Osteoblast (primary cell): ENCODE measurements around the gene ASTE1. TPM values are rescaled to one million over a fixed set of nuclear protein-coding genes. Genes with fewer than 3 reads are reported as not detected.
"Not testable (repeated sequence)": the region's sequence is repeated elsewhere in the genome, so short reads cannot be mapped to it uniquely, and the experiment has no call there.

Source experiments
- DNase-seq: peaks from one replicate; pipeline ENCODE4 v3.0.0; 2011; ENCODE audit warnings: low spot score, mixed read lengths; ENCODE audit not compliant: insufficient read length; ENCODE audit errors: missing footprints
- H2AFZ ChIP-seq: 2 replicates; pipeline ENCODE4 v1.6.0; 2011; ENCODE audit warnings: mild to moderate bottlenecking, low read length
- H3K27ac ChIP-seq: 2 replicates; pipeline ENCODE4 v1.5.1; 2011; ENCODE audit warnings: mild to moderate bottlenecking, low read depth, low read length, moderate library complexity
- H3K27me3 ChIP-seq: 2 replicates; pipeline ENCODE4 v1.6.0; 2012; ENCODE audit warnings: mild to moderate bottlenecking, control low read depth, inconsistent platforms, low read length, moderate library complexity; ENCODE audit not compliant: insufficient read depth
- H3K36me3 ChIP-seq: 2 replicates; pipeline ENCODE4 v1.5.1; 2011; ENCODE audit warnings: mild to moderate bottlenecking, low read length, control low read depth, moderate library complexity; ENCODE audit not compliant: insufficient read depth
- H3K4me1 ChIP-seq: 2 replicates; pipeline ENCODE4 v1.5.1; 2011; ENCODE audit warnings: mild to moderate bottlenecking, low read length, control low read depth, moderate library complexity; ENCODE audit not compliant: insufficient read depth
- H3K4me2 ChIP-seq: 2 replicates; pipeline ENCODE4 v1.6.0; 2011; ENCODE audit warnings: mild to moderate bottlenecking, low read length; ENCODE audit not compliant: insufficient read depth
- H3K4me3 ChIP-seq: fragments of 200-600 bp; sonication (generic); 3 replicates; pipeline ENCODE4 v1.5.1; 2012; ENCODE audit warnings: mild to moderate bottlenecking, low read length, inconsistent platforms; ENCODE audit not compliant: insufficient read depth
- H3K79me2 ChIP-seq: 2 replicates; pipeline ENCODE4 v1.6.0; 2012; ENCODE audit warnings: mild to moderate bottlenecking, low read length, control low read depth, inconsistent platforms; ENCODE audit not compliant: insufficient read depth
- H3K9me3 ChIP-seq: 2 replicates; pipeline ENCODE4 v1.5.1; 2011; ENCODE audit warnings: low read depth, low read length, control low read depth
- H4K20me1 ChIP-seq: 2 replicates; pipeline ENCODE4 v1.6.0; 2012; ENCODE audit warnings: mild to moderate bottlenecking, low read length, control low read depth; ENCODE audit not compliant: insufficient read depth
- CTCF ChIP-seq: IDR thresholded peaks from 2 replicates; pipeline ENCODE4 v1.5.1; 2011; ENCODE audit warnings: mild to moderate bottlenecking, low read depth, low read length, moderate library complexity; ENCODE audit errors: extremely low read depth
- total RNA-seq: library from RNA; depleted of rRNA; stranded (reverse); fragments of >200 nt; gene quantifications from 2 replicates; pipeline ENCODE4 v1.2.3, GENCODE V29; 2012

ASTE1 gene
- total RNA-seq, 1 donor = 9.8 TPM

DNA sequence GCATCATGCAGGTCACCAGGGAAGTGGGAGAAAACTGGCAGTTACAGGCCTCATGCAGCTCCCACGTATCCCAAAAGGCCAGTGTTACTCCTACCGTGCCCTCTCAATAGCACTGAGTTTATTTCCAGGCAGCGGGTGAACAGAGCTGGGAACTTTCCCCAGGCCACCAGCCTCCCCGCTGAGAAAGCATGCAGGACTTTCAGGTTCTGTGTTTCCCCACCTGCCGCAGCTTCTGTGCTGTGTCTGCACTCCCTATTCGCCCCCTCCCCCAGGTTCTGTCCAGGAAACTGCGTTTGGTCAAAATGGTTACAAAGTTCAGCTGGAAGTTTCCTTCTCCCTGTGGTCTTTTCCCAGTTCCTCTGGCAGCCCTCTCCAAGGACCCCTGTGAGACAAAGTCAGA lies 21.4 kb upstream of the ASTE1 start:
- Histone ChIP-seq H2AFZ (no peak overlapping the region), H3K4me2 (no peak overlapping the region), H4K20me1 (no peaks in the 10 kb centered on the region), H3K4me3 (no peak overlapping the region), H3K79me2 (no peaks in the 10 kb centered on the region), H3K27me3 (no peaks in the 10 kb centered on the region), H3K9me3 (no peaks in the 10 kb centered on the region), H3K27ac (no peak overlapping the region), H3K4me1 (no peaks in the 10 kb centered on the region), H3K36me3 (no peaks in the 10 kb centered on the region)
- TF ChIP-seq CTCF = no peak
- no peak for DNase-seq

DNA sequence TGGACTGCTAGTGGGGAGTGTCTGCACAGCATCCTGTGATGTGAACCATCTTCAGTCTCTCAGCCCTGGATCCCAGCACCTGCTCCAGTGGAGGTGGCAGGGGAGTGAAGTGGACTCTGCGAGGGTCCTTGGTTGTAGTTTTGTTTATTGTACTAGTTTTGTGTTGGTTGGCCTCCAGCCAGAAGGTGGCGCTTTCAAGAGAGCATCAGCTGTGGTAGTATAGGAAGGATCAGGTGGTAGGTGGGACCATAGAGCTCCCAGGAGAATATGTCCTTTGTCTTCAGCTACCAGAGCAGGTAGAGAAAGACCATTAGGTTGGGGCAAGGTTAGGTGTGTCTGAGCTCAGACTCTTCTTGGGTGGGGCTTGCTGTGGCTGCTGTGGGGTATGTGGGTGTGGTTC lies 21.0 kb upstream of the ASTE1 start:
- no peak overlapping the region for H2AFZ ChIP-seq
- no peaks in the 10 kb centered on the region for H3K27me3 ChIP-seq
- DNase-seq = no peak
- H3K36me3 ChIP-seq = no peaks in the 10 kb centered on the region
- no peaks in the 10 kb centered on the region for H3K79me2 ChIP-seq
- H4K20me1 ChIP-seq = no peaks in the 10 kb centered on the region
- no peaks in the 10 kb centered on the region for H3K9me3 ChIP-seq
- H3K27ac ChIP-seq = no peak overlapping the region
- no peak for TF ChIP-seq CTCF
- no peak overlapping the region for H3K4me2 ChIP-seq
- H3K4me1 ChIP-seq = no peaks in the 10 kb centered on the region
- no peak overlapping the region for H3K4me3 ChIP-seq

GRCh38 chr3:131042271-131042985 lies 15.8 kb upstream of the ASTE1 start:
- not testable (repeated sequence) for H3K27ac ChIP-seq, H3K4me3 ChIP-seq, H4K20me1 ChIP-seq, DNase-seq, H3K36me3 ChIP-seq, H3K9me3 ChIP-seq, H2AFZ ChIP-seq, H3K4me2 ChIP-seq, H3K79me2 ChIP-seq, H3K4me1 ChIP-seq, H3K27me3 ChIP-seq

DNA sequence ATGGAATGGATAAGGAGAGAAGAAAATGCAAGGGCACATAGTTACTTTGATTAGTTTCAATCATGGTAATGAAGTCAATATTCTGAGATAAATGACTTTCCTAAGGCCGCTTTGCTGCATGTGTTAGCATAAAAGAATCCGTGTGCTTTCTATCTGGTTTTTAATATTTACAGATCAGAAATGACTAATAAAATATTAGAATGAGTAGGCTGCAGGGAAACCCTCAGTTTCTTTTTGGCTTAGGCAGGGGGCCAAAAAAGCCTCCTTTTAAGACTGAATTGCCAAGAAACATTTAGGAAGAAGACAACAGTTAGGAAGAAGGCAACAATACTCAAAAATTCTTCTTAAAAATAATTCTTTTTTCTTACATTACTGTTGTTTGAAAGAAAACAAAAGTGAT lies 11.7 kb upstream of the ASTE1 start:
- H3K79me2 ChIP-seq = no peaks in the 10 kb centered on the region
- no peak overlapping the region for H2AFZ ChIP-seq
- H3K4me2 ChIP-seq = no peak overlapping the region
- H3K36me3 ChIP-seq = no peaks in the 10 kb centered on the region
- H4K20me1 ChIP-seq = no peaks in the 10 kb centered on the region
- no peak for DNase-seq
- TF ChIP-seq CTCF = no peak
- H3K4me3 ChIP-seq = no peak overlapping the region
- H3K27me3 ChIP-seq = no peaks in the 10 kb centered on the region
- H3K9me3 ChIP-seq = no peaks in the 10 kb centered on the region
- H3K4me1 ChIP-seq = peaks cover 14% of the 10 kb centered on the region
- H3K27ac ChIP-seq = no peak overlapping the region
